SJSA1 (cell line): ENCODE measurements around the gene EEF1A2. TPM values are rescaled to one million over a fixed set of nuclear protein-coding genes. Genes with fewer than 3 reads are reported as not detected.

Experiments used
- DNase-seq, 2 experiments: peaks; one replicate each; pipeline ENCODE4 v3.0.0-alpha.2; 2015 to 2020; ENCODE audit warnings: low spot score in 2 of 2, low read depth in 1 of 2
- H3K27ac ChIP-seq: fragments of 250-450 bp; sonication (Bioruptor Pico); 2 replicates; pipeline ENCODE4 v1.5.1; 2020; ENCODE audit warnings: mild to moderate bottlenecking, moderate library complexity
- H3K27me3 ChIP-seq: fragments of 250-450 bp; sonication (Bioruptor Pico); replicated peaks from 2 replicates; pipeline ENCODE4 v1.5.1; 2020; ENCODE audit warnings: mild to moderate bottlenecking, moderate library complexity
- H3K36me3 ChIP-seq: fragments of 250-450 bp; sonication (Bioruptor Pico); 2 replicates; pipeline ENCODE4 v1.5.1; 2020; ENCODE audit warnings: mild to moderate bottlenecking
- H3K4me1 ChIP-seq: fragments of 250-450 bp; sonication (Bioruptor Pico); replicated peaks from 2 replicates; pipeline ENCODE4 v1.6.1; 2021; ENCODE audit warnings: mild to moderate bottlenecking
- H3K4me3 ChIP-seq: fragments of 250-450 bp; sonication (Bioruptor Pico); 2 replicates; pipeline ENCODE4 v1.5.1; 2020; ENCODE audit warnings: mild to moderate bottlenecking
- H3K9me3 ChIP-seq: fragments of 250-450 bp; sonication (Bioruptor Pico); replicated peaks from 2 replicates; pipeline ENCODE4 v1.5.1; 2020; ENCODE audit warnings: mild to moderate bottlenecking
- total RNA-seq: library from RNA; depleted of rRNA; stranded (reverse); fragments of >200 nt; shearing (Covaris generic); gene quantifications from 2 replicates; pipeline ENCODE4 v1.2.3, GENCODE V29; 2014; rRNA removed

The EEF1A2 gene
- total RNA-seq, 1 experiment from 2014 or later, result 13.0 TPM

DNA sequence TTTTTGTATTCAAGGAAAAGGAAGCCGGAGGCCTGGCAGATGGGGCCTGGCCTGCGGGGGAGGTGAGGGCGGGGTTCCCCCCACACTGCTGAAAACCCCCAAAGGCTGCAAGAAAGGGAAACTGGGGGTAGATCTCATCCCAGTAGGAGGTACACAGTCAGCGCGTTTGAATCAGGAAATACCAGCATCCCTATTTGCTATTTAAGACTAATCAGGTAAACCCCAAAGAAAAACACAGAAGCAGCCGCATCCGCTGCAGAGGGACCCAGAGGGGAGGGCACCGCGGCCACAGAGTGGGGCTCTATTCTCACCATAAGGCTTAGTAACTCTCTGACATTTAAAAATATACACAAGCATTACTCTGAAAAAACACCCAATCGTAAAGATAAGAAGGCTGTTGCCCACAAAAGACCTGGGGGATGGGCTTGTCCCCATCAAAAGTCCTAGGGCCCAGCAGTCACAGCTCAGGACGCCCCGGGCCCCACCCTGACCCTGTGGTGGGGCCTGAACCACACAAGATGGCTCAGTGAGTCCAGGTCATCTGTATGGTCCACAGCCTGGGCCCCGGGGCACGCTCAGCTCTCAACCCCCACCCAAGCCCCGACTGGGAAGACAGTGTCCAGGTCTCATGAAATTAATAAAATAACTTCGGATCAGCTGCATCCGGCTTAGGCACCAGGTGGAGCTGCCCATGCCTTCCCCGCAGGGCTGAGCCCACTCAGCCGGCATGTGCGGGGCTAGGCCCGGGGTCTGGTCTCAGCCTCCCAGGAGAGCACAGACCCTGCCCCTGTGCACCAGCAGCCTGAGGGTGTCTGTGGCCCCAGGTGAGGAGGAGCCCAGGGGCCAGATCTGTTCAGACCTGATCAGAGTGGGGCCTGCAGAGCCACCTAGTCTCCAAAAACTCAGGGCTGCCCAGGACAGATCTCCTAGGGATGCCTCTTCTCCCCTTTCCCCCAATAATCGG is 57.5 kb downstream of the EEF1A2 start:
- DNase-seq, result no peak
- Histone ChIP-seq H3K27me3 (peaks cover 17% of the 10 kb centered on the region), H3K27ac (no peak overlapping the region), H3K4me3 (no peak overlapping the region), H3K9me3 (no peaks in the 10 kb centered on the region), H3K4me1 (no peaks in the 10 kb centered on the region), H3K36me3 (no peaks in the 10 kb centered on the region)

DNA sequence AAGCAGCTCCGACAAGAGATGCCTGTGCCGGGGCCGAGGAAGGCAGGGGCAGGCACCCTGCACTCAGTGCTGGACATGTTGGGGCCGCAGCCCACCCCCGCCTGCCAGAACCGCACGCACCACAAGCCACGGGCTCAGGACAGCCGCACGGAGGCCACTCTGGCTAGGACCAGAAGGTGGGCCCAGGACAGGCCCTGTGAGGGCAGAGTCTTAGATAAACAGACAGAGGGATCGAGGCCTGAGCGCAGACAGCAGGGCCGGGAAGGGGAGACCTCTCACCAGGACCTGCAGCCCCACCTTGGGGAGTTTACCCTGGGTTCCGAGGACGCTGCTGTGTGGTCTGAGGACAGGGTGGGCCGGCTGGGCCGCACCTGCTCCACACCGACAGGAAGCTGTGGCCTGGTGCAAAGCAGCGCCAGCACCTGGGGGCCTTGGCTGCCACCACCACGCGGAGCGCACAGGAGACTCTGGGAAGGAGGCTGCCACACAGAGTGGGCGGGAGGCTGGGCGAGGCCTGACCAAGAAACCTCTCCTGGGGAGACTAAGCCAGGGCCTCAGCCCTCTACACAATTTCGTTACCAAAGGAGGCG is 58.4 kb downstream of the EEF1A2 start:
- Histone ChIP-seq H3K27ac (no peak overlapping the region), H3K27me3 (peaks cover 22% of the 10 kb centered on the region), H3K4me3 (no peak overlapping the region), H3K36me3 (no peaks in the 10 kb centered on the region), H3K4me1 (no peaks in the 10 kb centered on the region), H3K9me3 (no peaks in the 10 kb centered on the region)
- no peak for DNase-seq

DNA sequence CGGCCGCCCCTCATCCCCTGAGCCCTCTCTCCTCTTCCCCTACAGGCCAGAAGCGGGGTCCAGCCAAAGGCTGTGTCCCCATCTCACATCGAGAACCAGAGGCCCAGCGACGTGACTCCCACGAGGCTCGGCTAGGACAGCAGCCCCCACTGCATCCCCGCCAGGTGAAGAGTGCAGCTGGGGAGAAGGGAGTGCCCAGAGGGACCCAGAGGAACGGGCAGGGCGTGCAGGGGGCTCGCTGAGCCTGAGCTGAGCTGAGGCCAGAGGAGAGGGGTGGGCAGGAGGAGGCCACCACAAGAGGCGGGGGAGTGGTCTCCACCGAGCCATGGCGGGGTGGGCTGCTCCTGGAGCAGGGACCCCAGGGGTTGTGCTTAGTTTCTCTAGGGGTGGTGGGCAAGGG is 59.0 kb downstream of the EEF1A2 start:
- DNase-seq, result no peak
- Histone ChIP-seq H3K4me3 (no peak overlapping the region), H3K4me1 (no peaks in the 10 kb centered on the region), H3K9me3 (no peaks in the 10 kb centered on the region), H3K27me3 (peaks cover 27% of the 10 kb centered on the region), H3K36me3 (no peaks in the 10 kb centered on the region), H3K27ac (no peak overlapping the region)

DNA sequence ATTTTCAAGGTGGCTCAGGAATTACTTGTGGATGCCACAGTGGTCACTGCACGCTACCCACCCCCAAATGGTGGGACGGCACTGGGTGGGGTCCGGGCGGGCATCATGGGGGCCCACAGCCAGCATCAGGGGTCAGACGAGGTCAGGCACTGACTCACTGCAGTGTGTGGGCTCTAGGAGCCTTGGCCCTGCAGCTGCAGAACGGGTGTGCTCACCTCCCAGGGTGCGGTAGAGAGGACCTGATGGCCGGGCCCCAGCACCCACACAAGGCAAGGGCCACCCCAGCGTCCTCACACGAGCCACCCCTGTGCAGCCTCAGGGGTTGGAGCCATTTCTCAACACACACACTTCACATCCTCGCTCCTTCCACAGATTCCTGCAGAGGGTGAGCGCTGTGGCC is 60.8 kb downstream of the EEF1A2 start:
- no peak for DNase-seq
- H3K36me3 ChIP-seq, result no peaks in the 10 kb centered on the region
- H3K27ac ChIP-seq, result no peak overlapping the region
- no peak overlapping the region for H3K4me3 ChIP-seq
- H3K4me1 ChIP-seq, result no peaks in the 10 kb centered on the region
- H3K27me3 ChIP-seq, result peaks cover 31% of the 10 kb centered on the region
- H3K9me3 ChIP-seq, result no peaks in the 10 kb centered on the region

Other genes starting within 250 kb of the EEF1A2 start
- not detected in 2 replicates for gene NKAIN4, start 244.6 kb downstream of the EEF1A2 start, total RNA-seq
- gene ARFGAP1, start 226.3 kb downstream of the EEF1A2 start, total RNA-seq, result 63.0 and 70.9 TPM in 2 replicates
- not detected in 2 replicates for gene COL20A1, start 205.9 kb downstream of the EEF1A2 start, total RNA-seq
- not detected in 2 replicates for gene CHRNA4, start 137.7 kb downstream of the EEF1A2 start, total RNA-seq
- gene KCNQ2, start 26.4 kb downstream of the EEF1A2 start, total RNA-seq, result not detected in 2 replicates
- gene PPDPF, start 21.7 kb upstream of the EEF1A2 start, total RNA-seq, result 47.2 and 56.7 TPM in 2 replicates
- not detected in 2 replicates for gene PTK6, start 38.3 kb upstream of the EEF1A2 start, total RNA-seq
- not detected in 2 replicates for gene SRMS, start 48.7 kb upstream of the EEF1A2 start, total RNA-seq
- 0.11 TPM in 1 of 2 replicates, not detected in the other for gene FNDC11, start 55.1 kb upstream of the EEF1A2 start, total RNA-seq
- gene HELZ2, start 75.2 kb upstream of the EEF1A2 start, total RNA-seq, result 14.3 and 17.8 TPM in 2 replicates
- 8.7 and 10.4 TPM in 2 replicates for gene GMEB2, start 128.0 kb upstream of the EEF1A2 start, total RNA-seq
- 1.3 and 4.6 TPM in 2 replicates for gene STMN3, start 154.3 kb upstream of the EEF1A2 start, total RNA-seq
- gene RTEL1, start 159.2 kb upstream of the EEF1A2 start, total RNA-seq, result 8.4 and 11.0 TPM in 2 replicates
- gene TNFRSF6B, start 197.6 kb upstream of the EEF1A2 start, total RNA-seq, result 1.9 TPM in 1 of 2 replicates, not detected in the other
- 49.1 and 67.6 TPM in 2 replicates for gene ARFRP1, start 208.9 kb upstream of the EEF1A2 start, total RNA-seq
- 22.8 and 43.9 TPM in 2 replicates for gene ZGPAT, start 209.0 kb upstream of the EEF1A2 start, total RNA-seq
- 10.2 and 38.5 TPM in 2 replicates for gene LIME1, start 237.6 kb upstream of the EEF1A2 start, total RNA-seq
- 66.9 and 95.6 TPM in 2 replicates for gene SLC2A4RG, start 240.7 kb upstream of the EEF1A2 start, total RNA-seq